ENCODE data around the gene MAST2.
"Not testable (repeated sequence)": the region's sequence is repeated elsewhere in the genome, so short reads cannot be mapped to it uniquely, and the experiment has no call there.

DNA sequence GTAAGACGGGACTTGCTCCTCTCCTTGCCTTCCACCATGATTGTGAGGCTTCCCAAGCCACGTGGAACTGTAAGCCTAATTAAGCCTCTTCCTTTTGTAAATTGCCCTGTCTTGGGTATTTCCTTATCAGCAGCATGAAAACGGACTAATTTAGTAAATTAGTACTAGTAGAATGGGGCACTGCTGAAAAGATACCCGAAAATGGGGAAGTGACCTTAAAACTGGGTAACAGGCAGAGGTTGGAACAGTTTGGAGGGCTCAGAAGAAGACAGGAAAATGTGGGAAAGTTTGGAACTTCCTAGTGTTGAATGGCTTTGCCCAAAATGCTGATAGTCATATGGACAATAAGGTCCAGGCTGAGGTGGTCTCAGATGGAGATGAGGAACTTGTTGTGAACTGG is 253.8 kb downstream of the MAST2 start:
- TF ChIP-seq, protein P1, sequence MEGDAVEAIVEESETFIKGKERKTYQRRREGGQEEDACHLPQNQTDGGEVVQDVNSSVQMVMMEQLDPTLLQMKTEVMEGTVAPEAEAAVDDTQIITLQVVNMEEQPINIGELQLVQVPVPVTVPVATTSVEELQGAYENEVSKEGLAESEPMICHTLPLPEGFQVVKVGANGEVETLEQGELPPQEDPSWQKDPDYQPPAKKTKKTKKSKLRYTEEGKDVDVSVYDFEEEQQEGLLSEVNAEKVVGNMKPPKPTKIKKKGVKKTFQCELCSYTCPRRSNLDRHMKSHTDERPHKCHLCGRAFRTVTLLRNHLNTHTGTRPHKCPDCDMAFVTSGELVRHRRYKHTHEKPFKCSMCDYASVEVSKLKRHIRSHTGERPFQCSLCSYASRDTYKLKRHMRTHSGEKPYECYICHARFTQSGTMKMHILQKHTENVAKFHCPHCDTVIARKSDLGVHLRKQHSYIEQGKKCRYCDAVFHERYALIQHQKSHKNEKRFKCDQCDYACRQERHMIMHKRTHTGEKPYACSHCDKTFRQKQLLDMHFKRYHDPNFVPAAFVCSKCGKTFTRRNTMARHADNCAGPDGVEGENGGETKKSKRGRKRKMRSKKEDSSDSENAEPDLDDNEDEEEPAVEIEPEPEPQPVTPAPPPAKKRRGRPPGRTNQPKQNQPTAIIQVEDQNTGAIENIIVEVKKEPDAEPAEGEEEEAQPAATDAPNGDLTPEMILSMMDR (IDR thresholded peaks at IDR 0.05) = not testable (repeated sequence)
- not testable (repeated sequence) for TF ChIP-seq POLR2A (IDR thresholded peaks at IDR 0.05)

All from testis (tissue), 2 donors.